B cell (primary cell): ENCODE results near the gene LIPH.

ENCODE experiments used
- CTCF ChIP-seq: fragments of 200-600 bp; IDR thresholded peaks from one replicate; pipeline ENCODE4 v1.8.0; 2022; ENCODE audit warnings: antibody characterized with exemption, mild to moderate bottlenecking
- EZH2 ChIP-seq: IDR thresholded peaks from 2 replicates; pipeline ENCODE4 v1.6.1; 2012; ENCODE audit warnings: borderline replicate concordance, low read depth, mild to moderate bottlenecking, moderate library complexity, low read length; ENCODE audit not compliant: insufficient read depth, poor library complexity, severe bottlenecking

- TF ChIP-seq EZH2 (no peak), CTCF (no peak)
Observed at GRCh38 chr3:185583925-185584324, 31.5 kb upstream of the LIPH start.
